H1 (cell line): ENCODE data around the gene C1orf174. TPM values are rescaled to one million over a fixed set of nuclear protein-coding genes. Genes with fewer than 3 reads are reported as not detected.

Experiments used
- POU5F1 ChIP-seq: IDR thresholded peaks from 2 replicates; pipeline ENCODE4 v1.6.1; 2011; ENCODE audit warnings: low read depth, mild to moderate bottlenecking, low read length, moderate library complexity
- polyA plus RNA-seq, 7 experiments: library from polyadenylated mRNA; depleted of rRNA in 3 of 7; stranded (reverse) in 5 of 7; unstranded in 2 of 7; fragments of >200 nt in 5 of 7; fragments of 200-250 nt in 2 of 7; gene quantifications; 1 replicate in 5 of 7; 2 replicates in 1 of 7; 4 replicates in 1 of 7; pipeline versions ENCODE4 v1.2.1 to v1.2.3, GENCODE V29; 2011 to 2013; ENCODE audit warnings: missing spikeins in 2 of 7, mixed read lengths in 2 of 7
- total RNA-seq: library from RNA; stranded (reverse); fragmentation: NEBNext Ultra II Directional; extraction: Animal tissue kit (Norgen Biotek cat#: 25700); gene quantifications from 2 replicates; pipeline ENCODE4 v1.2.1, GENCODE V29; 2021

C1orf174 gene
- total and polyA plus RNA-seq, 2 of the 8 experiments (the other 6 are each of a cell fraction or from before 2014, with no cell fraction given): 28.4 to 32.4 TPM

DNA sequence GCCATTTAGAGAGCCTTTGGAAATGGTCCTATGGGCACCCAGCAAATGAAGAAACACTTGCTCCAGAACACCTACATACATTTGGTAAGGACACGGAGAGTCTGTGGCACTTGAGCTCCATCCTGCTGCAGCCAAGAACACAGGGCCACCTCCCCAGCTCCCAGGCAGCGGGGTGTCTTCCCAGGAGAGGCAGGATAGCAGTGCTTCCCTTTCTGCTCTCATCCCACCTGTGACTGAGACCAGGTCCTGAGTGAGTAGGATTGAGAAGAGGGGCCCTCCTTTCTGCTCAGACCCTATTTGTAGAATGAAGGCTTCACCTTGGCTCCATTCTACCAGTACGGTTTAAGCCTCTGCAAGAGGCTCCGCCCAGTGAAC lies 4.1 kb downstream of the C1orf174 start (continued):
- TF ChIP-seq POU5F1: no peak
